HEK293 (cell line): ENCODE measurements around the gene TPD52L2.

Experiments used
- SP2 ChIP-seq: fragments of 450-650 bp; formaldehyde crosslinking; IDR thresholded peaks from 2 replicates; pipeline ENCODE4 v1.5.1; 2016; ENCODE audit warnings: missing biosample characterization, missing genetic modification characterization
- ZNF140 ChIP-seq: fragments of 450-650 bp; formaldehyde crosslinking; IDR thresholded peaks from 2 replicates; pipeline ENCODE4 v1.5.1; 2016; ENCODE audit warnings: missing biosample characterization, missing genetic modification characterization
- ZNF514 ChIP-seq: fragments of 450-650 bp; formaldehyde crosslinking; IDR thresholded peaks from 2 replicates; pipeline ENCODE4 v1.5.1; 2016; ENCODE audit warnings: missing biosample characterization, missing genetic modification characterization
- ZNF785 ChIP-seq: fragments of 450-650 bp; formaldehyde crosslinking; IDR thresholded peaks from 2 replicates; pipeline ENCODE4 v1.5.1; 2016; ENCODE audit warnings: missing biosample characterization, missing genetic modification characterization
- TF ChIP-seq, protein P1 (sequence below): fragments of 450-650 bp; formaldehyde crosslinking; IDR thresholded peaks from 2 replicates; pipeline ENCODE4 v1.5.1; 2016; ENCODE audit warnings: missing biosample characterization, missing genetic modification characterization

DNA sequence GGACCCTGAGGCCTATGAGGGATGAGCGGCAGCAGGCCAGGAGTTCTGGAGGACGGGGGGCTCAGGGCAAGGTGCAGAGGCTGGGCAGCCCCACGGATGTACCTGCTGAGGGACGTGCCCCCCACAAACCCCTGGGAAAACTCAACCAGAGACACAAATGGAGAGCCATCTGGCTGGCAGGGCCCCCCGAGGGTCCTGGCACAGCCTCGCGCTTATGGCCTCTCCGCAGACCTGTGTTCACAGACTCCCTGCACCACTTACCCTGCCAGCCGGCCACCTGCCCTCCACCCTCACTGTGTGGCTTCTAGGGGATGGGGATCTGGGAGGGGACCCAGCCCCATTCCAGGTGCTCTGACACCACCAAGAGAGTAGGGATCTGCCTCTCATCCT, 30.6 kb upstream of the TPD52L2 start:
- TF ChIP-seq ZNF514 (tag by site-specific recombination) (no peak), ZNF785 (tag by site-specific recombination) (no peak), SP2 (tag by site-specific recombination) (no peak), ZNF140 (no peak)
- TF ChIP-seq, protein P1, sequence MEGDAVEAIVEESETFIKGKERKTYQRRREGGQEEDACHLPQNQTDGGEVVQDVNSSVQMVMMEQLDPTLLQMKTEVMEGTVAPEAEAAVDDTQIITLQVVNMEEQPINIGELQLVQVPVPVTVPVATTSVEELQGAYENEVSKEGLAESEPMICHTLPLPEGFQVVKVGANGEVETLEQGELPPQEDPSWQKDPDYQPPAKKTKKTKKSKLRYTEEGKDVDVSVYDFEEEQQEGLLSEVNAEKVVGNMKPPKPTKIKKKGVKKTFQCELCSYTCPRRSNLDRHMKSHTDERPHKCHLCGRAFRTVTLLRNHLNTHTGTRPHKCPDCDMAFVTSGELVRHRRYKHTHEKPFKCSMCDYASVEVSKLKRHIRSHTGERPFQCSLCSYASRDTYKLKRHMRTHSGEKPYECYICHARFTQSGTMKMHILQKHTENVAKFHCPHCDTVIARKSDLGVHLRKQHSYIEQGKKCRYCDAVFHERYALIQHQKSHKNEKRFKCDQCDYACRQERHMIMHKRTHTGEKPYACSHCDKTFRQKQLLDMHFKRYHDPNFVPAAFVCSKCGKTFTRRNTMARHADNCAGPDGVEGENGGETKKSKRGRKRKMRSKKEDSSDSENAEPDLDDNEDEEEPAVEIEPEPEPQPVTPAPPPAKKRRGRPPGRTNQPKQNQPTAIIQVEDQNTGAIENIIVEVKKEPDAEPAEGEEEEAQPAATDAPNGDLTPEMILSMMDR: no peak
